SU-DHL-6 (cell line): ENCODE data around the gene PCDHB11.
"Not testable (repeated sequence)": the region's sequence is repeated elsewhere in the genome, so short reads cannot be mapped to it uniquely, and the experiment has no call there.

Source experiments
- CTCF ChIP-seq: fragments of 200-600 bp; sonication (generic); IDR thresholded peaks from one replicate; pipeline ENCODE4 v1.5.1; 2017; ENCODE audit warnings: antibody characterized with exemption, mild to moderate bottlenecking, low read length, moderate library complexity; ENCODE audit not compliant: insufficient read depth, poor library complexity, severe bottlenecking
- EZH2phosphoT487 ChIP-seq: fragments of 200-600 bp; sonication (generic), shearing (Covaris generic); conservative IDR thresholded peaks from 2 replicates; pipeline ENCODE4 v1.6.1; 2018; ENCODE audit warnings: mild to moderate bottlenecking, antibody characterized with exemption, low read length, moderate library complexity, mixed read lengths

DNA sequence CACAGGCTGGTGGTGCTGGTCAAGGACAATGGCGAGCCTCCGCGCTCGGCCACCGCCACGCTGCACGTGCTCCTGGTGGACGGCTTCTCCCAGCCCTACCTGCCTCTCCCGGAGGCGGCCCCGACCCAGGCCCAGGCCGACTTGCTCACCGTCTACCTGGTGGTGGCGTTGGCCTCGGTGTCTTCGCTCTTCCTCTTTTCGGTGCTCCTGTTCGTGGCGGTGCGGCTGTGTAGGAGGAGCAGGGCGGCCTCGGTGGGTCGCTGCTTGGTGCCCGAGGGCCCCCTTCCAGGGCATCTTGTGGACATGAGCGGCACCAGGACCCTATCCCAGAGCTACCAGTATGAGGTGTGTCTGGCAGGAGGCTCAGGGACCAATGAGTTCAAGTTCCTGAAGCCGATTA lies 16.6 kb downstream of the PCDHB11 start:
- not testable (repeated sequence) for TF ChIP-seq CTCF, EZH2phosphoT487
